ENCODE measurements around the gene RNU11. TPM values are rescaled to one million over a fixed set of nuclear protein-coding genes. Genes with fewer than 3 reads are reported as not detected.

RNU11 gene
- not detected for total RNA-seq

DNA sequence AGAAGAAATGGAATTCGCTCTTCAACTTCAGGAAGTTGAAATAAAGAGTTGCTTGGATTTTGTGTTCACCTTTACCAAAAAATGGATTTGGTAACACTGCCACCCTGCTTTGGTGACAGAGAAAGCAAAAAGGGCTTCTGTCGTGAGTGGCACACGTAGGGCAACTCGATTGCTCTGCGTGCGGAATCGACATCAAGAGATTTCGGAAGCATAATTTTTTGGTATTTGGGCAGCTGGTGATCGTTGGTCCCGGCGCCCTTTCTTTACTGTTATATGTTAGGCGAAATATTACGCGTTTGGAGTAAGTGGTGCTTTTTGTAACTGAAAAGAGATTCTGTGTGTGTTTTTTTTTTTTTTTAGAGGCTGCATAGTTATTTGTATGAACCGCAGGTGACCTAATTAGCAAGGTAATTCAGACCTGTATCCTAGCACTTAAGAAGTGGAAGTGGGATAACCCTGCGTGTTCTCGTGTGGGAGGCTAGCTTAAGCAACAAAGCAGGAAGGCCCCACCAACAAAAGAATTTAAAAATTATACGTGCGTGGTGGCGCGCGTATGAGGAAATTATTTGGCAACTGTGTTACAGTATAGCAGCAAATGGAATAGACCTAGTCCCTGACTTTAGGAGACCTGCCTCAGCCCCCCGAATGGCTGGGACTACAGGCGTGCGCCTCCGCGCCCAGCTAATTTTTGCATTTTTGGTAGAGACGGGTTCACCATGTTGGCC, at the start of gene RNU11:
Gene RNU11, plus strand, starts transcription at position 127 of the 725 bp plus-strand sequence.
- Histone ChIP-seq H3K4me1 (peaks cover 17 to 33% (median 22%) of the 10 kb centered on the region in 4 donors), H3K9me3 (no peaks in the 10 kb centered on the region), H3K4me3 (peak within 1 kb of the TSS; percentile 22 to 52 (median 45)), H3K27ac (peak within 1 kb of the TSS; percentile 88 to 95 (median 90)), H3K36me3 (no peaks in the 10 kb centered on the region), H3K27me3 (no peaks in the 10 kb centered on the region)
- TF ChIP-seq POLR2A (IDR thresholded peaks at IDR 0.05) (peak; percentile 97 to 100 (median 100)), EP300 (IDR thresholded peaks at IDR 0.05) (peak in 2 of 4 donors; percentile 54 to 96), POLR2AphosphoS5 (IDR thresholded peaks at IDR 0.05) (peak; percentile 99 to 100)
- TF ChIP-seq, protein P1, sequence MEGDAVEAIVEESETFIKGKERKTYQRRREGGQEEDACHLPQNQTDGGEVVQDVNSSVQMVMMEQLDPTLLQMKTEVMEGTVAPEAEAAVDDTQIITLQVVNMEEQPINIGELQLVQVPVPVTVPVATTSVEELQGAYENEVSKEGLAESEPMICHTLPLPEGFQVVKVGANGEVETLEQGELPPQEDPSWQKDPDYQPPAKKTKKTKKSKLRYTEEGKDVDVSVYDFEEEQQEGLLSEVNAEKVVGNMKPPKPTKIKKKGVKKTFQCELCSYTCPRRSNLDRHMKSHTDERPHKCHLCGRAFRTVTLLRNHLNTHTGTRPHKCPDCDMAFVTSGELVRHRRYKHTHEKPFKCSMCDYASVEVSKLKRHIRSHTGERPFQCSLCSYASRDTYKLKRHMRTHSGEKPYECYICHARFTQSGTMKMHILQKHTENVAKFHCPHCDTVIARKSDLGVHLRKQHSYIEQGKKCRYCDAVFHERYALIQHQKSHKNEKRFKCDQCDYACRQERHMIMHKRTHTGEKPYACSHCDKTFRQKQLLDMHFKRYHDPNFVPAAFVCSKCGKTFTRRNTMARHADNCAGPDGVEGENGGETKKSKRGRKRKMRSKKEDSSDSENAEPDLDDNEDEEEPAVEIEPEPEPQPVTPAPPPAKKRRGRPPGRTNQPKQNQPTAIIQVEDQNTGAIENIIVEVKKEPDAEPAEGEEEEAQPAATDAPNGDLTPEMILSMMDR (IDR thresholded peaks at IDR 0.05) = peak in 2 of 6 experiments; percentile 9 to 19
- 1% methylated on average over 27 to 28 of the region's 28 CpGs for WGBS, 2 donors
- peak; percentile 92 to 94 for ATAC-seq (ENCODE audit: low FRiP score in 2 of 2)
- peak; percentile 49 to 88 for DNase-seq

DNA sequence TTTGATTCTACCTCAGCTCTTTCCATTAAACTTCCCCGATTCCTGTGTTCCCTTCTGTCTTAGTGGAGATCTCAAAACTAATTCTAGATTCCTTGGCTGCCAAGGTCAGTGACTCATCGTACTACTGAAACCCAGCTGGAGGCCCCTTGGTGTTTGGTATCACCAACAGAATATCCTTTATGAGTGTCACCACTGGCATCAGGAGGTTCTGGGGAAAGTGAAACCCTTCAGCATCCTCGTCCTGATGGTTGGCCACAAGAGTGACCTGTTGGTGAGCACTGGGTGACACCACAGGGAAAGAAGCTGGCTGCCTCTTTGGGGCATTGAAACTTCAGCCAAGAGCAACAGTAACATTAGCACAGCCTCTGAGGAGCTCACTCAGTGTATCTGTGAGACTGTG, 46.7 kb upstream of the RNU11 start:
- H3K27ac ChIP-seq = peak overlapping the region in 1 of 4 donors; percentile 9
- H3K27me3 ChIP-seq = no peaks in the 10 kb centered on the region
- H3K4me3 ChIP-seq = no peak overlapping the region
- H3K4me1 ChIP-seq = peaks cover 0 to 3% (median 0%) of the 10 kb centered on the region in 4 donors
- H3K36me3 ChIP-seq = peaks cover 14 to 52% (median 37%) of the 10 kb centered on the region in 4 donors
- WGBS, 2 donors = 74 to 93% methylated on average over 2 to 3 of the region's 3 CpGs
- H3K9me3 ChIP-seq = no peaks in the 10 kb centered on the region
- TF ChIP-seq, protein P1 (IDR thresholded peaks at IDR 0.05) = no peak
- TF ChIP-seq EP300 (IDR thresholded peaks at IDR 0.05) (no peak), POLR2A (IDR thresholded peaks at IDR 0.05) (no peak), POLR2AphosphoS5 (IDR thresholded peaks at IDR 0.05) (no peak)
- DNase-seq (no peak), ATAC-seq (ENCODE audit: low FRiP score in 2 of 2) (peak in 1 of 2 donors; percentile 51)

DNA sequence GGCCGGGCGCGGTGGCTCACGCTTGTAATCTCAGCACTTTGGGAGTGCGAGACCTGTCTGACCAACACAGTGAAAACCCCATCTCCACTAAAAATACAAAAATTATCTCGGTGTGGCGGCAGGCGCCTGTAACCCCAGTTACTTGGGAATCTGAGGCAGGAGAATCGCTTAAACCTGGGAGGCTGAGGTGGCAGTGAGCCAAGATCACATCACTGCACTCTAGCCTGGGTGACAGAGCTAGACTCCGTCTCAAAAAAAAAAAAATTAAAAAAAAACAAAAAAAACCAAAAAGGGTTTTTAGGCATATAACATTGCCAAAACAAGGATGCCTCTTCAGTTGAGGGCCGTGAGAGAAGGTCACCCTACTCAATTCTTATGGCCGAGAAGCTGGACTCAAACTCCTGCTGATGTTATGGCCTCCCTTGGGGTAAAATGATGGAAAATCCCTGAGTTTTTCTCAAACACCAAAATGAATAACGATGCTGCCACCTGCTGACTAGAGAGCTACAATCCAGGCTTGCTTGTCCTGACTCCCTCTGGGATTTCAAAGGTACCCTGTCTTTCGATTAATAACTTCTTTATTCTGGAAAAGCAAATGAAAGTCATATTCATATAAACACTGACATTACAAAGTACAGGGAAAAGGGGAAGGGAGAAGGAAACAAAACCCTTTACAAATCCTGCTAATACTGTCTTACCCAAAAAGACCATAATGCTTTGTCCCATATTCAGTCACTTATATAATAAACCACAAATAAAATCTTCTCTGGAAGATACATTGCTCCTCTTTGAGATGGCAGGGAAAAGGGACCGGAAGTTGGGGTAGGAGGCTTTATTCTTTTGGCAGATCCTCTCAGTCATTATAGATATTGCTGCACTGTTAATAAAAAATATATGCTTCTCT, 45.6 kb upstream of the RNU11 start:
- peak; percentile 58 to 84 for ATAC-seq (ENCODE audit: low FRiP score in 2 of 2)
- DNase-seq = peak in 1 of 2 donors; percentile 56
- Histone ChIP-seq H3K9me3 (no peaks in the 10 kb centered on the region), H3K27me3 (no peaks in the 10 kb centered on the region), H3K4me1 (peaks cover 0 to 3% (median 0%) of the 10 kb centered on the region in 4 donors), H3K4me3 (no peak overlapping the region), H3K36me3 (peaks cover 14 to 63% (median 48%) of the 10 kb centered on the region in 4 donors), H3K27ac (no peak overlapping the region)
- 77 to 78% methylated on average over 15 of the region's 15 CpGs for WGBS, 2 donors
- TF ChIP-seq POLR2AphosphoS5 (IDR thresholded peaks at IDR 0.05) = no peak
- TF ChIP-seq POLR2A (IDR thresholded peaks at IDR 0.05) = no peak
- TF ChIP-seq, protein P1 (IDR thresholded peaks at IDR 0.05) = peak; percentile 41 to 76 (median 56)

DNA sequence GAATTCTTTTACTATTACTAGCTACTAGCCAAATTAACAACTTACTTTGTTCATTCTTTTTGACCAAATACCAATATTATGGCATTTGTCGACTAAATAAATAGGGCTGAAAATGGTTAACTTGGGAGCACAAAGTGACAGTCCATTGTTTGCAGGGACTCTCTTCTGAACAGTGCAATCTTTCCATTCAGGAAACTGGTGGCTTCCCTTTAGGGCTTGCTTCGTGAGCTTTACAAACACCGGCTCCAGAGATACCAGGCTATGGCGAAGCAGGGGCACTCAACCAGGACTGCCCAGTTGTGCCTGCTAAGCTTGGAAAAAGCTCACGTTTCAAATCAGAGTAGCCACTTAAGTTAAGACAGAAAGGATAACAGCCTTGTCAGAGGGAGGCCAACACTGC, 44.0 kb upstream of the RNU11 start:
- Histone ChIP-seq H3K27me3 (no peaks in the 10 kb centered on the region), H3K36me3 (peaks cover 14 to 76% (median 57%) of the 10 kb centered on the region in 4 donors), H3K9me3 (no peaks in the 10 kb centered on the region), H3K4me1 (peaks cover 0 to 3% (median 0%) of the 10 kb centered on the region in 4 donors), H3K27ac (no peak overlapping the region), H3K4me3 (no peak overlapping the region)
- DNase-seq (no peak), ATAC-seq (ENCODE audit: low FRiP score in 2 of 2) (no peak)
- WGBS, 2 donors = 83 to 89% methylated on average over 3 to 5 of the region's 5 CpGs
- TF ChIP-seq EP300 (IDR thresholded peaks at IDR 0.05) (no peak), POLR2A (IDR thresholded peaks at IDR 0.05) (no peak), POLR2AphosphoS5 (IDR thresholded peaks at IDR 0.05) (no peak)
- TF ChIP-seq, protein P1 (IDR thresholded peaks at IDR 0.05) = no peak
